Measurements from ENCODE around the gene NPEPPS.
"Not testable (repeated sequence)": the region's sequence is repeated elsewhere in the genome, so short reads cannot be mapped to it uniquely, and the experiment has no call there.

NPEPPS gene

GRCh38 chr17:47561698-47562405, 30.9 kb downstream of the NPEPPS start:
- DNase-seq = not testable (repeated sequence)

GRCh38 chr17:47562406-47562705, 31.4 kb downstream of the NPEPPS start:
- DNase-seq = not testable (repeated sequence)

- not testable (repeated sequence) for DNase-seq
These were observed 36.4 kb downstream of the NPEPPS start for GRCh38 chr17:47567261-47567660.

- DNase-seq = not testable (repeated sequence)
These were observed 41.7 kb downstream of the NPEPPS start for GRCh38 chr17:47572561-47572960.

GRCh38 chr17:47582416-47582815, 51.5 kb downstream of the NPEPPS start:
- DNase-seq = not testable (repeated sequence)

GRCh38 chr17:47586378-47587055, 55.6 kb downstream of the NPEPPS start:
- DNase-seq = not testable (repeated sequence)

GRCh38 chr17:47593522-47593921, 62.6 kb downstream of the NPEPPS start:
- not testable (repeated sequence) for DNase-seq

- no peak for DNase-seq
These were observed 73.1 kb downstream of the NPEPPS start for GRCh38 chr17:47603830-47604597.

GRCh38 chr17:47604598-47604927, 73.7 kb downstream of the NPEPPS start:
- no peak for DNase-seq

GRCh38 chr17:47605011-47605410, 74.1 kb downstream of the NPEPPS start:
- DNase-seq = no peak

- DNase-seq = no peak
These were observed 76.6 kb downstream of the NPEPPS start for GRCh38 chr17:47607481-47607880.

- no peak for DNase-seq
These were observed 80.8 kb downstream of the NPEPPS start for GRCh38 chr17:47611372-47612350.

- DNase-seq = no peak
These were observed 85.0 kb downstream of the NPEPPS start for GRCh38 chr17:47615766-47616424.

- no peak for DNase-seq
These were observed 87.5 kb downstream of the NPEPPS start for GRCh38 chr17:47618410-47618809.

- no peak for DNase-seq
These were observed 89.8 kb downstream of the NPEPPS start for GRCh38 chr17:47620503-47621245.

GRCh38 chr17:47621293-47622179, 90.6 kb downstream of the NPEPPS start:
- DNase-seq = no peak

- no peak for DNase-seq
These were observed 91.3 kb downstream of the NPEPPS start for GRCh38 chr17:47622180-47622549.

- no peak for DNase-seq
These were observed 93.8 kb downstream of the NPEPPS start for GRCh38 chr17:47624727-47625068.

- no peak for DNase-seq
These were observed 97.2 kb downstream of the NPEPPS start for GRCh38 chr17:47628014-47628566.

GRCh38 chr17:47629826-47630225, 98.9 kb downstream of the NPEPPS start:
- DNase-seq = no peak

Data from stimulated activated naive CD4-positive, alpha-beta T cell treated with Interleukin-2 at 50 U/mL for 16 hours (primary cell).